Body of pancreas (tissue), 4 donors: ENCODE data around the gene NCOA1.

Experiments
- CTCF ChIP-seq, 7 experiments: fragments of 450-650 bp in 4 of 7; fragments of 200-600 bp in 3 of 7; sonication (generic) in 3 of 7; IDR thresholded peaks; one replicate each; pipeline ENCODE4 v1.5.1; 2016 to 2019; ENCODE audit warnings: antibody characterized with exemption in 7 of 7
- POLR2A ChIP-seq, 3 donors: fragments of 450-650 bp; IDR thresholded peaks; one replicate each; pipeline ENCODE4 v1.6.1; 2016; ENCODE audit warnings: antibody characterized with exemption in 3 of 3, mild to moderate bottlenecking in 2 of 3

GRCh38 chr2:24682304-24682703 is 191.2 kb downstream of the NCOA1 start:
- TF ChIP-seq POLR2A (IDR thresholded peaks at IDR 0.05) (no peak), CTCF (IDR thresholded peaks at IDR 0.05) (no peak)
